ENCODE measurements around the gene APOH. TPM values are rescaled to one million over a fixed set of nuclear protein-coding genes. Genes with fewer than 3 reads are reported as not detected.
A peak's percentile ranks its signal among the peaks of the same experiment; 100 is the strongest.

Gene APOH
- total and polyA plus RNA-seq, 9 of the 15 experiments (the other 6 are each of a cell fraction or from before 2014, with no cell fraction given), result 1.1 TPM; not detected in 8

DNA sequence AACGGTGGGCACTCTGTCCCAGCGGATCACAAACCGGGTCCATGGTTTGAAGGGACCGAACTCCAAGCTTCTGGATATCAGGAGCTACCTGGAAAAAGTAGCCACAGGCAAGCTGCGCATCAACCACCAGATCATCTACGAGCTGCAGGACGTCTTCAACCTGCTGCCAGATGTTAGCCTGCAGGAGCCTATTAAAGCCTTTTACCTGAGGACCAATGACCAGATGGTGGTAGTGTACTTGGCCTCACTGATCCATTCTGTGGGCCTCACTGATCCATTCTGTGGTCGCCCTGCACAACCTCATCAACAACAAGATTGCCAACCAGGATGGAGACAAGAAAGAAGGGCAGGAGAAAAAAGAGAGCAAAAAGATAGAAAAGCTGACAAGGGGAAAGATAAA, 31.0 kb downstream of the APOH start:
- DNase-seq (ENCODE audit: extremely low read depth in 1 of 4, low spot score in 3 of 4) (no peak), ATAC-seq (no peak), FAIRE-seq (no peak)
- TF ChIP-seq BDP1 (IDR thresholded peaks at IDR 0.05; ENCODE audit: insufficient read depth, insufficient read length) (no peak), CREBBP (IDR thresholded peaks at IDR 0.05; ENCODE audit: low read depth, low read length) (no peak), ZNF695 (CRISPR knock-in tag; IDR thresholded peaks at IDR 0.05) (no peak), NFATC3 (IDR thresholded peaks at IDR 0.05) (no peak)
- Histone ChIP-seq H3K9me3 (replicated peaks; ENCODE audit: control insufficient read depth, insufficient read depth, low read depth, low read length) (no peaks in the 10 kb centered on the region), H3K9me1 (ENCODE audit: control insufficient read depth, insufficient read depth, low read length) (no peaks in the 10 kb centered on the region), H3K4me3 (no peak overlapping the region), H3K27ac (ENCODE audit: extremely low read depth, low read depth, low read length) (no peak overlapping the region), H3K36me3 (ENCODE audit: control insufficient read depth, insufficient read depth, low read length) (no peaks in the 10 kb centered on the region), H2AFZ (ENCODE audit: low read depth, low read length) (no peak overlapping the region), H3K4me1 (replicated peaks in 1 of 2; ENCODE audit: control insufficient read depth in 2 of 2, insufficient read depth in 2 of 2, low read length in 2 of 2) (no peaks in the 10 kb centered on the region), H3K4me2 (ENCODE audit: insufficient read depth, low read length) (no peak overlapping the region), H3K9ac (ENCODE audit: insufficient read depth in 1 of 2, low read depth in 2 of 2, low read length in 2 of 2) (no peak overlapping the region), H3K27me3 (ENCODE audit: control insufficient read depth in 2 of 2, insufficient read depth in 2 of 2, low read length in 2 of 2) (peaks cover 11 to 25% of the 10 kb centered on the region in 2 experiments; a peak in 4 of 5 replicates), H3K79me2 (ENCODE audit: control insufficient read depth, insufficient read depth, low read length) (no peaks in the 10 kb centered on the region), H4K20me1 (replicated peaks; ENCODE audit: control insufficient read depth, insufficient read depth, low read length) (no peaks in the 10 kb centered on the region)
- no TSS peak for BruUV-seq (replicated peaks)
- ChIA-PET POLR2A (interaction anchor here (0.6 kb wide), 1 partner anchor 110 kb away, joined by 4 read pairs; no protein-coding TSS in a partner anchor), CTCF (ENCODE audit: low intra/inter-chr PET ratio) (no interaction called here)
- 9% methylated on average over 8 of the region's 8 CpGs for WGBS (ENCODE audit: insufficient coverage, low coverage, missing lambda C conversion rate)
- in situ Hi-C loops (cut with MboI), result no loop called here
- intact Hi-C loops (cut with micrococcal nuclease), result no loop called here

DNA sequence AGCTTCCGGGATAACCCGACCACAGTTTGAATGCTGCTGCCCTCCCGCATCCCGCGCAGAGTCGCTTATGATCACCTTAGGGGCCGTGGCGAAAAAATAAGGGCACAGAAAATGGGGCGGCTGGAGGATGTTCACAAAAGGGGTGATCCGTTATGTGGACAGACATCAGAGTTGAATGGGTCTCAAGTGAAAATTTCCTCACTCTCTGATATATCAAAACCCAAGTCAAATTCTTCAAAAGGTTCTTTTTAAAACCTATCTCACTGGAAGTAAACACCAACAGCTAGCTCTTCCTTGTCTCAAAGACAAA, 36.9 kb downstream of the APOH start:
- TF ChIP-seq NCOR1 (IDR thresholded peaks at IDR 0.05) (no peak), U2AF2 (optimal IDR thresholded peaks at IDR 0.05; ENCODE audit: low read depth, low read length) (no peak), MYBL2 (IDR thresholded peaks at IDR 0.05; ENCODE audit: low read depth) (no peak), MYBL2 (CRISPR knock-in tag; IDR thresholded peaks at IDR 0.05; ENCODE audit: borderline replicate concordance) (no peak), CCNT2 (IDR thresholded peaks at IDR 0.05; ENCODE audit: borderline replicate concordance, extremely low read depth, insufficient read length, low read depth, low read length) (no peak), NCOA4 (IDR thresholded peaks at IDR 0.05; ENCODE audit: partially characterized antibody) (no peak), TRIM24 (IDR thresholded peaks at IDR 0.05) (no peak), ZNF77 (CRISPR knock-in tag; IDR thresholded peaks at IDR 0.05) (no peak), PTTG1 (tag; IDR thresholded peaks at IDR 0.05; ENCODE audit: low read depth) (no peak), ERF (CRISPR knock-in tag; IDR thresholded peaks at IDR 0.05) (no peak), ZBTB7A (IDR thresholded peaks at IDR 0.05; ENCODE audit: borderline replicate concordance, control insufficient read depth, low read depth, low read length) (no peak), CXXC5 (CRISPR knock-in tag; IDR thresholded peaks at IDR 0.05) (no peak)
- TF ChIP-seq, protein P1, sequence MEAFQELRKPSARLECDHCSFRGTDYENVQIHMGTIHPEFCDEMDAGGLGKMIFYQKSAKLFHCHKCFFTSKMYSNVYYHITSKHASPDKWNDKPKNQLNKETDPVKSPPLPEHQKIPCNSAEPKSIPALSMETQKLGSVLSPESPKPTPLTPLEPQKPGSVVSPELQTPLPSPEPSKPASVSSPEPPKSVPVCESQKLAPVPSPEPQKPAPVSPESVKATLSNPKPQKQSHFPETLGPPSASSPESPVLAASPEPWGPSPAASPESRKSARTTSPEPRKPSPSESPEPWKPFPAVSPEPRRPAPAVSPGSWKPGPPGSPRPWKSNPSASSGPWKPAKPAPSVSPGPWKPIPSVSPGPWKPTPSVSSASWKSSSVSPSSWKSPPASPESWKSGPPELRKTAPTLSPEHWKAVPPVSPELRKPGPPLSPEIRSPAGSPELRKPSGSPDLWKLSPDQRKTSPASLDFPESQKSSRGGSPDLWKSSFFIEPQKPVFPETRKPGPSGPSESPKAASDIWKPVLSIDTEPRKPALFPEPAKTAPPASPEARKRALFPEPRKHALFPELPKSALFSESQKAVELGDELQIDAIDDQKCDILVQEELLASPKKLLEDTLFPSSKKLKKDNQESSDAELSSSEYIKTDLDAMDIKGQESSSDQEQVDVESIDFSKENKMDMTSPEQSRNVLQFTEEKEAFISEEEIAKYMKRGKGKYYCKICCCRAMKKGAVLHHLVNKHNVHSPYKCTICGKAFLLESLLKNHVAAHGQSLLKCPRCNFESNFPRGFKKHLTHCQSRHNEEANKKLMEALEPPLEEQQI (IDR thresholded peaks at IDR 0.05), result no peak
- intact Hi-C loops (cut with micrococcal nuclease), result no loop called here
- POLR2A ChIA-PET, result no interaction called here
- Histone ChIP-seq H3K79me2 (ENCODE audit: control insufficient read depth, insufficient read depth, low read length) (no peaks in the 10 kb centered on the region), H3K36me3 (ENCODE audit: control insufficient read depth, insufficient read depth, low read length) (no peaks in the 10 kb centered on the region), H3K4me1 (replicated peaks in 1 of 2; ENCODE audit: control insufficient read depth in 2 of 2, insufficient read depth in 2 of 2, low read length in 2 of 2) (peaks cover 8 to 12% of the 10 kb centered on the region in 2 experiments; a peak in 3 of 5 replicates), H3K9me1 (ENCODE audit: control insufficient read depth, insufficient read depth, low read length) (no peaks in the 10 kb centered on the region), H3K9ac (ENCODE audit: insufficient read depth in 1 of 2, low read depth in 2 of 2, low read length in 2 of 2) (peak overlapping the region in 1 of 2 experiments; percentile 89; a peak in 2 of 4 replicates), H3K9me3 (replicated peaks; ENCODE audit: control insufficient read depth, insufficient read depth, low read depth, low read length) (no peaks in the 10 kb centered on the region), H3K4me2 (ENCODE audit: insufficient read depth, low read length) (peak overlapping the region; percentile 76; the same call in 1 of the 2 replicates), H3K4me3 (peak overlapping the region; percentile 50), H4K20me1 (replicated peaks; ENCODE audit: control insufficient read depth, insufficient read depth, low read length) (no peaks in the 10 kb centered on the region), H3K27ac (ENCODE audit: extremely low read depth, low read depth, low read length) (no peak overlapping the region), H2AFZ (ENCODE audit: low read depth, low read length) (no peak overlapping the region), H3K27me3 (ENCODE audit: control insufficient read depth in 2 of 2, insufficient read depth in 2 of 2, low read length in 2 of 2) (peaks cover 3 to 15% of the 10 kb centered on the region in 2 experiments; a peak in 4 of 5 replicates)
- no TSS peak for BruUV-seq (replicated peaks)
- ATAC-seq (no peak), FAIRE-seq (no peak), DNase-seq (ENCODE audit: extremely low read depth in 1 of 4, low spot score in 3 of 4) (no peak)
- in situ Hi-C loops (cut with MboI), result no loop called here
- WGBS (ENCODE audit: insufficient coverage, low coverage, missing lambda C conversion rate), result 1% methylated on average over 10 of the region's 10 CpGs
- CTCF ChIA-PET (ENCODE audit: low intra/inter-chr PET ratio), result no interaction called here

All from K562 (cell line).